NCI-H526 (cell line): ENCODE data around the gene KRT84.

Source experiments
- DNase-seq, 2 experiments: peaks; one replicate each; lab custom pipeline; 2025; lab: John Stamatoyannopoulos, UW

Gene KRT84

DNA sequence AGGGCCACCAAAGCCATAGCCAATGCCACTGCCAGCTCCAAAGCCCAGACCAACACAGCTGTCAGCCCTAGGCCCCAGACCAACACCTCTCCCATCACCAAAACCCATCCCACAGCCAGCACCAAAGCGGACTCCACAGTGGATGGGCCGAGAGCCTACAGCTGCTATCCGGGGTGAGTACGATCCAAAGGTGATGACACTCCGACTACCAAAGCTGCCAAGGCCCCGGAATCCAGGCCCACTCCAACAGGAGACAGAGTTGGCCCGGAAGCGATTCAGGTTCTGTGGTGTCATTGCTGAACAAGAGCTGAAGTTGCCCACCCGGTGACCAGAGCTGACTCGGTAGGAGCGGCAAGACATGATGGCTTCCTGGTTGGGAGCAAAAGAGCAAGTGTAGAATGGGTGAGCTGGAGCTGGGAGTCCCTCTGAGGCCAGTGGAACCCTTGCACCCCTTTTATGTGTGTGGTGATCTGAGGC lies at the start of gene KRT84:
KRT84 (minus strand) TSS at position 427 of the 477 bp plus-strand sequence; CDS start at position 360, 67 bp downstream.
- no peak for DNase-seq

GRCh38 chr12:52434760-52435530 lies 49.5 kb upstream of the KRT84 start:
- DNase-seq: no peak

GRCh38 chr12:52434081-52434733 lies 48.8 kb upstream of the KRT84 start, which contains the start of gene KRT75:
Gene KRT75, minus strand, starts transcription at chr12:52434371. Its CDS starts 67 bp downstream, at chr12:52434304.
- no peak for DNase-seq

- no peak for DNase-seq
These were observed 48.1 kb upstream of the KRT84 start for GRCh38 chr12:52433501-52434080.

GRCh38 chr12:52432559-52433207 lies 47.2 kb upstream of the KRT84 start:
- no peak for DNase-seq

DNA sequence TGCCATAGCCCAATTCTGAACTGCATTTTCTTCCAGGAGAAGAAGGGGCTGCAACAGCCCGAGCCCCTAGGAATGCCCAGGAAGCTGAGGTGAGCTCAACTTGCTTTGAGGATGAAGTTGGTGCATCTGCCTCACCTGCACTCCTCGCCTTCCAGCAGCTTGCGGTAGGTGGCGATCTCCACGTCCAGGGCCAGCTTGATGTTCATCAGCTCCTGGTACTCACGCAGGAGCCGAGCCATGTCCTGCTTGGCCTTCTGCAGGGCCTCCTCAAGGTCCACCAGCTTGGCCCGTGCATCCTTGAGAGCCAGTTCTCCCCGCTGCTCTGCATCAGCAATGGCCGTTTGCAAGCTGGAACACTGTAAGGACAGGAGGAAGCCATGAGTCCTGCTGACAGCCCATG lies 42.7 kb upstream of the KRT84 start:
- DNase-seq: peak in 1 of 2 experiments; percentile 11

GRCh38 chr12:52427083-52427482 lies 41.6 kb upstream of the KRT84 start:
- DNase-seq: no peak

DNA sequence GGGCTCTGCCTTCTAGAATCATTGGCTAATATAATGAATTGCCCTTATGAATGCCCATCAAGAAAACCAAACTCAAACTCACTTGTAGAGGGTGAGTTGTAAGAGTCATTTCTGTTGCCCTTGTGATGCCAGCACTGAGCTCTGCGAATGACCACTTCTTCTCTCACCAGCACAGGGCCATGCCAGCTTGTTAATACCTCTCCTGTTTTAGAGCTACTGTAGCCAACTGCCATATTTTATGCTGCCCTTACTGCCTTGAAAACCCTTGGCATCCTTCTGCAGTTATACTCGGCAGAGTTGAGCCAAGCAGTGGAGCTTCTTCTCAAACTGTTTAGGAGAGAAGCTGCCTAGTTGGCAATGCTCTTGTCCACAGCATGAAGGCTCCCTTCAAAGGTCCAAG lies 40.6 kb upstream of the KRT84 start:
- no peak for DNase-seq

GRCh38 chr12:52425466-52425865 lies 40.0 kb upstream of the KRT84 start:
- DNase-seq: no peak

DNA sequence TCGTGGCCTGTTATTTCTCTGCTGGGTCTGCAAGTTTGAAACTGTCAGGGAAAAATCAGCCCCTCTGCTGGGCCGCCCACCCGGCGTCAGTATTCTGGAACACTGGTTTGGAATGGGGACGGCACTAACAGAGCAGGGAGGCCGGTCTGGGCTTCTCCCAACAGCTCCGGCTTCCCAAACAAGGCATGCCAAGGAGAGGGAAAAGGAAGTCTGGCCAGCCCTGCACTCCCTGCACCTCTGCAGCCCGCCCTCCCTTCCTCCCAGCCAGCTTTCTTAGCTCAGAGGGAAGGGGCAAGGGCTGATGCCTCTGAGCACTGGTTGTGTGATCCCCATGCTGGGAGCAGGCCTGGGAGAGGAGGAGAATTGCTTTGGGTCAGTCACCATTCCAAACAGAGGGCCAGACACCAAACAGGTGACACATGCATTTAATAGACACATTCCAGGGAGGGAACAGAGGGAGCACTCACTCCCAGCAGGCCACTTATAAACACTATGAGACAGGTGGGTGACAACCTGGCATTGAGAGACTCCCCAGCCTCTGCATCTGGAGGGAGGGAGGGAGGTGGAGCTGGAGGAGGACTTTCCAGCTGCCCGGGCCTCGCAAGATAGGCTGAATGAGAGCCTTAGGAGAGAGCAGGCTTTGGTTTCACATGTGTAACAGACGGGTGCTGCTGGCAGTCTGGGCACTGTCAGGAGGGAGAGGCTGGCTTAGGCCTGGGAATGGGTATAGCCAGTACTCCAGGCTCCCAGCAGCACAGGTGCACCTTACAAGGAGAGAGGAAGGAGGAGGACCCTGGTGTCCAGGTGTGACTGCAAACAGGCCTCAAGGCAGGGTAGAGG lies 38.4 kb upstream of the KRT84 start:
- no peak for DNase-seq

DNA sequence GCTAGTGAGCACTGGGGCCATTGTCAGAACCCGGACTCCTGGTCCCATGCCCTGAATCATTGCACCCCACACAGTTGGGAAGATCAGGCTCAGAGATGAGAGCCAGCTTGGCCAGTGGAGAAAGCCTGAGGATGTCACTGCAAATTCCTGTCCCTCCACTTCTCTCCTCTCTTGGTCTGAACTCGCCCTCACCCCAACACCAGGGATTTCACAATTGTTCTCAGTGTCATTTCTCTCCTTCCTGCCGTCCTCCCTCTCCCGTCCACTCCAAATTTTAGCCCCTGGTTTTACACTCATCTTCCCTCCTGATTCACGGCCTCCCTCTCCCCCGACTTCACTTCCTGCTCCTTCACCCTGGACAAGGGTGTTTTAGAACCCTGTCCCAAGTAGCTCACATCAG lies 37.6 kb upstream of the KRT84 start:
- DNase-seq: no peak

DNA sequence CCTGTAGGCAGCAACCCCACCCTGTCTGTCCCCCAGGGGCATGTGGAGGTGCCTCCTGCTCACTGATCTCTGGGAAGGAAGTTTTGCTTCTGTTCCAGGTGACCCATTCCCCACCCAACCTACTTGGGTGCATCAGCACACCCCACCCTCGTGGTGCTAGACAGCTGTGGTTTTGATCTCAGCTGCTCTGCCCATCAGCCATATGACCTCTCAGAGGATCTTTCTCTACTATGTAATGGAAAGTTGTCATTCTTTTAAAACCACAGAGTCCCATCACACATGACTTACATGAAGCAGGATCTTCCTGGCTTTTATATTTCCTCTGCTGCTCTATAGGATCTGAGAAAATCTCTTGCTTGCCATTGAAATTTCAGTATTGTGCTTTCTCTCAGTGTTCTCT lies 34.2 kb upstream of the KRT84 start:
- DNase-seq: no peak

DNA sequence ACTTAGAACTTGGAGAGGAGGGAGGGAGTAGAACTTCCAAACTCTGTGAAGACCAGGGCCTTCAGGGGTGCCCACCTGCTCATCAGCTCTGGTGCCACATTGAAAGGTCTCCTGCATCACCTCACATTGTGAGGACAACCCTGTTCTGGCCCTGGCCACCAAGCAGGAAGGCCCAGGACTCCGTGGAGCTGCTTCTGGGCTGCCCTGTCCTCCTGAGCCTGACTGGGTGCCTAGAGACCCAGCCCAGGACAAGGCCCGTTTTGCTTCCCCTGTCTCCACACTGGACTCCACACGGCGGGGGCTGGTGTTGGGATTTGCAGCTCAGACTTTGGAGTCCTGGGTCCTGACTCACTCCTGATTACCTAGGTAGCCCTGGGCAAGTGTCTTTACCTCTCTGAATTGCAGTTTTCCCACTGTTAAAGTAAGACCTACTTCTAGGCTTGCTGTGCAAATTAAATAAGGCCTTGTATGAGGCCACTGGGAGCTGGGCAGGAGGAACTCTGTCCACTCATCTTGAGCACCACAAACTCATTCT lies 33.2 kb upstream of the KRT84 start:
- DNase-seq: no peak

- DNase-seq: peak in 1 of 2 experiments; percentile 27
These were observed 32.3 kb upstream of the KRT84 start for GRCh38 chr12:52417740-52418139.

DNA sequence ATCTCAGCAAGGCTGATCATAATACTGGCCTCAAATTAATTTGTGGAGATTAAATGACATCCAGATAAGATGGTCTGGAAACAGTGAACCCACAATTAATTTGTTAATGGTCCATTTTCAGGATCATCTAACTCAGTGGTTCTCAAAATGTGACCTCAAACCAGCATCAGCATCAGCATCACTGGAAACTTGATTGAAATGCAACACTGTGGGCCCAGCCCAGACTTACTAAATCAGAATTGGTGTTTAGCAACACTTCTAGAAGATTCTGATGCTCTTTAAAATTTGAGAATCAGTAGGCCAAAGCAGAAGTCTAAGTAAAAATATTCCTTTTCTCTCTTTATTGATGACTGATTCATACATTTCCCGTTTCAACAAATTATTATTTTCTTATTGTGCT lies 31.3 kb upstream of the KRT84 start:
- no peak for DNase-seq

DNA sequence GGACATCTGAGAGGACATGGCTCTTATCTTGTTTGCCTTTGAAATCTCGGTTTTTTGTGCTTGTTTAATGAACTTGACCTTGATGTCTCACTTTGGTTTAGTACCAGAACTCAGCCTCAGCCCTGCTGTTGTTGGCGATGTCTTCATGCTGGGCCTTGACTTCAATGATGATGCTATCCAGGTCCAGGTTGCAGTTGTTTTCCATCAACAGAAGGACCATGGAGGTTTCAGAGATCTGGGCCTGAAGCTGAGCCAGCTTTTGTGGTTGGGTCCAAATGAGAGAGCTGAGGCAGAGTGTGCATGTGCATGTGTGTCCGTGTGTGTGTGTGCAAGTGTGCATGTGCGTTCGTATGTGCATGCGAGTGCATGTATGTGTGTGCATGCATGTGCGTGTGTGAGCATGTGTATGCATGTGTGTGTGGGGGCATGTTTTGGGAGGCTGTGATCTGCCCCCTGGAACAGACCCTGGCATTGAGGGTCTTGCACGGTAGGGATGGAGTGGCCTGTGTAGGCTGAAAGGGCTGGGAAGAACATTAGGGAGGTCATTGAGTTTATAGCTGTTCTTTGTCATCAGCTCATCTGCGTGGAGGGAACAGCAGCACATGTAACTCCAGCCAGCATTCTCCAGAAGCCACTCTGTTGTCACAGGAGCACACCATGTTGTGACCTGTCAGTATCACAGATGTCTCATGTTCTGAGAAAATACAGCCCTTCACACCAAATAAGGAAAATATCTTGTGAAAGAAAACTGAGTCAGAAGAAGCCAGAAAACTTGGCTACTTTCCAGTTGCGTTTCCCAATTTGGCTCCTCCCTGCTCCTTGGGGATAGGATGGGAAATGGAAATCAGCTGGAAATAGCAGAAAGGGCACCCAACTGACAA lies 30.7 kb upstream of the KRT84 start:
- no peak for DNase-seq

DNA sequence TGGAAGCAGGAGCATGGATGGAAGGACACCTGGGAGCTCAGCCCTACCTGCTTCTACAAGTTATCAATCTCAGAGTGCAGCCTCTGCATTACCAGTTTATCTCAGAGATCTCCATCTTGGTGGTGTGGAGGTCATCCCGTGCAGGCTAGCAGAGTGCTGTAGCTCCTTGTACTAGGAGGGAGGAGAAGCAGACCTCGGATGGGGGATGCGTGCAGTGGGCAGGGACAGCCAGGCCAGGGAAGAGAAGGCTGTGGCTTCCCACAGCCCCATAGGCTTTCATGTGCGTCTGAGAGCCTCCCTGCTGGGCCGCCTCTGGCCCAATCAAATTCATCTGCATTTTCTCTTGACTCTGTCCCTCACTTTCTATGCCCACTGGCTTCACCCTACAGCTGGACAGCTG lies 29.5 kb upstream of the KRT84 start:
- no peak for DNase-seq

DNA sequence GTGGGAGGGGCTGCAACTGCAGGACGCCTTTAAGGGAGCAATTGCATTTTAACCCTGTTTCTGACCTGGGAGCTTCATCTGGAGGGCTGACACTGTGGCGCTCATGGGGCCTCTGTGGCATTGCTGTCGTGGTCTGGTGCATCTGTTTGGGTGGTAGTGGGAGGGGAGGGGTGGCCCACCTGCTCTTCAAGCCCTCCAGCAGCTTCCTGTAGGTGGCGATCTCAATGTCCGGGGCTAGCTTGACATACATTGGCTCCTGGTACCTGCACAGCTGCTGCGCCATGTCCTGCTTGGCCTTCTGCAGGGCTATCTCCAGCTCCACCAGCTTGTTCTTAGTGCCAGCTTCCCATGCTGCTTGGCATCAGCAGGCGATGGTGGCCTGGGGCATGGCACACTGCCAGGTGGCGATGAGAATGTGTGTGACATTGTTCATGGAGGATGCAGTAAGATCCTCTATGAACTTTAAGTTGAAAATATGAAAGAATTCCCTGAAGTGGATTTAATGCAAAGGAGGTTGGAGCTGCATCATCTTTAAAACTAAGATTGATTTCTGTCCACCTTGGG lies 28.4 kb upstream of the KRT84 start:
- DNase-seq: no peak

DNA sequence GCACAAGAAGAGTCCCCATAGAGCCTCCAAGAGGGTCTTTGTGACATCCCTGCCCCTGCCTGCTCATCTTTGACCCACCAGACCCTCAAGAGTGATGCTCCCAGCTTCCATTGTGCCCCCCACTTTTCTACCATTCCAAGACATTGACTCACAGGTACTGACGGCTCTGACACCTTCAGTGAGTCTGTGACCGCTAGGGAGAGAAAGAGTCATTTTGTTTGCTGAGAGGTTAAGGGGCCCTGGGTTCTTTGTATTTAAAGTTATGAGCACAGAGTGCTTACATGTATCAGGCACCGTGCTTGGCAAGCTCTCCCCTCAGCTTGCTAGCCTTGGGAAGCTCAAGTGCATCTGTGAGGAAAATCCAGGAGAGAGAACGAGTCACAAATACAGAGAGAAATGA lies 27.8 kb upstream of the KRT84 start:
- no peak for DNase-seq

DNA sequence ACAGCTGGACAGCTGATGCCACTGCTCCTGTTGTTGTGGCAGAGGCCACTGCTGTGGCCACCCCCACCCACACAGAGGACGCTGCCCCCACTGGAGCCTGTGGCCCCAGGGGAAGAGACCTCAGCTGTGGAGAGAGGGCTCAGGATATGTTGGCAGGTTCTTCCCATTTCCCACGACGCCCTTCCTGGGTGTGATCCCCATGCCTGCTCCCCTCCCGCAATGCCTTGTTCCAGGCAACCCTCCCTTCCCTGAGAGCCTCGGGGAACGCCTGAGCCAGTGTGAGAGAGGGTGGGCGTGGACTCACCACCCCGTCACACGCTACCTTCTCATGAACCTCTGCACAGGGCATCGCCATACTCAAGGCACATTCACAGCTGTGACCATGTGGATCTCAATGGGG lies 26.4 kb upstream of the KRT84 start:
- no peak for DNase-seq
